Esophagus squamous epithelium (tissue), 4 donors: ENCODE results near the gene GALC.

Source experiments
- POLR2A ChIP-seq, 4 donors: fragments of 450-650 bp; IDR thresholded peaks; one replicate each; pipeline ENCODE4 v1.6.1; 2017; ENCODE audit warnings: antibody characterized with exemption in 4 of 4, mild to moderate bottlenecking in 4 of 4, moderate library complexity in 3 of 4
- TF ChIP-seq, protein P1 (sequence below), 6 experiments: fragments of 450-650 bp in 4 of 6; fragments of 200-600 bp in 2 of 6; sonication (generic) in 2 of 6; IDR thresholded peaks; one replicate each; pipeline ENCODE4 v1.5.1; 2016 to 2019; ENCODE audit warnings: antibody characterized with exemption in 6 of 6, mild to moderate bottlenecking in 4 of 6, moderate library complexity in 4 of 6

DNA sequence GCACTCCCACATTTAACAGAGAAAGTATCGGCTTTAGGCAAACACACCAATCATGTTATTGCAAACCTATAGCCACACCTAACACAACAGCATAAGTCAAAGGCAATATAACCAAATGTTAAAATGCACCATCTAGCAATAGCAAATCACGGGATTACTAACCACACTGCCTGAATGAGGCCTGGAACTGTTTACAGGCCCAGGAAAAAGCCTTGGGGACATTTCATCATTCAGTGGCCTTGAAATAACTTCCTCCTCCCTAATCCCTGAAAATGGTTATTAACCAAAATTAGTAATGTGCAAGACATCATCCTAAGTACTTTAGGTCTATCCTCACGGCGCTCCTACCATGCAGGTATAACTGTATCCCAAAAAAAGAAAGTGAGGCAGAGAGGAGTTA, 2.3 kb downstream of the GALC start:
- no peak for TF ChIP-seq POLR2A (IDR thresholded peaks at IDR 0.05)
- TF ChIP-seq, protein P1, sequence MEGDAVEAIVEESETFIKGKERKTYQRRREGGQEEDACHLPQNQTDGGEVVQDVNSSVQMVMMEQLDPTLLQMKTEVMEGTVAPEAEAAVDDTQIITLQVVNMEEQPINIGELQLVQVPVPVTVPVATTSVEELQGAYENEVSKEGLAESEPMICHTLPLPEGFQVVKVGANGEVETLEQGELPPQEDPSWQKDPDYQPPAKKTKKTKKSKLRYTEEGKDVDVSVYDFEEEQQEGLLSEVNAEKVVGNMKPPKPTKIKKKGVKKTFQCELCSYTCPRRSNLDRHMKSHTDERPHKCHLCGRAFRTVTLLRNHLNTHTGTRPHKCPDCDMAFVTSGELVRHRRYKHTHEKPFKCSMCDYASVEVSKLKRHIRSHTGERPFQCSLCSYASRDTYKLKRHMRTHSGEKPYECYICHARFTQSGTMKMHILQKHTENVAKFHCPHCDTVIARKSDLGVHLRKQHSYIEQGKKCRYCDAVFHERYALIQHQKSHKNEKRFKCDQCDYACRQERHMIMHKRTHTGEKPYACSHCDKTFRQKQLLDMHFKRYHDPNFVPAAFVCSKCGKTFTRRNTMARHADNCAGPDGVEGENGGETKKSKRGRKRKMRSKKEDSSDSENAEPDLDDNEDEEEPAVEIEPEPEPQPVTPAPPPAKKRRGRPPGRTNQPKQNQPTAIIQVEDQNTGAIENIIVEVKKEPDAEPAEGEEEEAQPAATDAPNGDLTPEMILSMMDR (IDR thresholded peaks at IDR 0.05): no peak
